NCI-H526 treated with DMSO at 0.1 percent for 48 hours (cell line): ENCODE data around the gene CXCL6.

Source experiments
- DNase-seq: peaks from one replicate; lab custom pipeline; 2025; lab: John Stamatoyannopoulos, UW

Gene CXCL6

GRCh38 chr4:73868206-73869129 is 32.0 kb downstream of the CXCL6 start:
- no peak for DNase-seq

- no peak for DNase-seq
Observed at GRCh38 chr4:73869130-73870055, 32.9 kb downstream of the CXCL6 start, which contains the start of gene CXCL1. Gene CXCL1, plus strand, starts transcription at chr4:73869393. Its CDS starts 78 bp downstream, at chr4:73869471.

GRCh38 chr4:73870260-73870659 is 33.8 kb downstream of the CXCL6 start:
- DNase-seq, result no peak

- no peak for DNase-seq
Observed at GRCh38 chr4:73870768-73871167, 34.3 kb downstream of the CXCL6 start.

- DNase-seq, result no peak
Observed at GRCh38 chr4:73871511-73872310, 35.2 kb downstream of the CXCL6 start.

- no peak for DNase-seq
Observed at GRCh38 chr4:73872316-73873108, 36.0 kb downstream of the CXCL6 start.

GRCh38 chr4:73874386-73874785 is 37.9 kb downstream of the CXCL6 start:
- no peak for DNase-seq

GRCh38 chr4:73875401-73875800 is 38.9 kb downstream of the CXCL6 start:
- no peak for DNase-seq

GRCh38 chr4:73883306-73883705 is 46.8 kb downstream of the CXCL6 start:
- DNase-seq, result no peak

GRCh38 chr4:73885574-73886267 is 49.2 kb downstream of the CXCL6 start:
- DNase-seq, result no peak
